ACC112 (cell line): ENCODE measurements around the gene OR52A5.

Source experiments
- H2AFZ ChIP-seq: fragments of 200-600 bp; sonication (generic); one replicate; pipeline ENCODE4 v1.6.0; 2017; ENCODE audit warnings: antibody characterized with exemption, low read length; ENCODE audit not compliant: unreplicated experiment
- H3K27ac ChIP-seq: fragments of 200-600 bp; sonication (generic); 2 replicates; pipeline ENCODE4 v1.5.1; 2014; ENCODE audit warnings: low read depth, mild to moderate bottlenecking, antibody characterized with exemption, low read length, moderate library complexity
- H3K27me3 ChIP-seq: fragments of 200-600 bp; sonication (generic); 2 replicates; pipeline ENCODE4 v1.6.1; 2014; ENCODE audit warnings: mild to moderate bottlenecking, antibody characterized with exemption, low read length, moderate library complexity, mixed read lengths; ENCODE audit not compliant: insufficient read depth
- H3K36me3 ChIP-seq: fragments of 200-600 bp; sonication (generic); 2 replicates; pipeline ENCODE4 v1.6.1; 2016; ENCODE audit warnings: mild to moderate bottlenecking, antibody characterized with exemption, low read length, moderate library complexity, mixed read lengths; ENCODE audit not compliant: insufficient read depth
- H3K4me1 ChIP-seq: fragments of 200-600 bp; sonication (generic); one replicate; pipeline ENCODE4 v1.6.1; 2016; ENCODE audit warnings: low read length, mixed read lengths; ENCODE audit not compliant: insufficient read depth, unreplicated experiment, control insufficient read depth
- H3K4me3 ChIP-seq: fragments of 200-600 bp; sonication (generic); 2 replicates; pipeline ENCODE4 v1.5.1; 2014; ENCODE audit warnings: mild to moderate bottlenecking, low read depth, low read length
- H3K79me2 ChIP-seq: fragments of 200-600 bp; sonication (generic); one replicate; pipeline ENCODE4 v1.6.0; 2016; ENCODE audit warnings: low read length; ENCODE audit not compliant: control insufficient read depth, unreplicated experiment, insufficient read depth

Gene OR52A5

DNA sequence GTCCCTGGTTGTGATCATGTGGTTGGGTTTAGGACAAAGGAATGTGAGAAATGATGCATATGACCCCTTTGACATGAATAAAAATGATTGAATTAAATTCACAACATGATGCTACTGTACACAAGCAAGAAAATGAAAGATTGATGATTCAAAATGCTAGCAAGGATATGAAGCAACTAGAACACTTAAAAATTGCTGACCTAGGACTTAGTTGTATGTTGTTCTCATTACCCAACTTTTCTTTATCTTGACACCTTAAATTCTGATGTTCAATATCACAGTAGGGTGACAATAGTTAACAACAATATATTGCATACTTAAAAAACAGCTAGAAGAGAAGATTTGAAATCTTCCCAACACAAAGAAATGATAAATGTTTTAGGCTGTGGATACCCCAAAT lies 20.6 kb downstream of the OR52A5 start:
- Histone ChIP-seq H2AFZ (no peak overlapping the region), H3K4me3 (no peak overlapping the region), H3K36me3 (no peaks in the 10 kb centered on the region), H3K27me3 (0 out of 2 replicates have a peak, but pooled peaks cover 8% of the 10 kb centered on the region), H3K4me1 (no peaks in the 10 kb centered on the region), H3K79me2 (no peaks in the 10 kb centered on the region), H3K27ac (no peak overlapping the region)

DNA sequence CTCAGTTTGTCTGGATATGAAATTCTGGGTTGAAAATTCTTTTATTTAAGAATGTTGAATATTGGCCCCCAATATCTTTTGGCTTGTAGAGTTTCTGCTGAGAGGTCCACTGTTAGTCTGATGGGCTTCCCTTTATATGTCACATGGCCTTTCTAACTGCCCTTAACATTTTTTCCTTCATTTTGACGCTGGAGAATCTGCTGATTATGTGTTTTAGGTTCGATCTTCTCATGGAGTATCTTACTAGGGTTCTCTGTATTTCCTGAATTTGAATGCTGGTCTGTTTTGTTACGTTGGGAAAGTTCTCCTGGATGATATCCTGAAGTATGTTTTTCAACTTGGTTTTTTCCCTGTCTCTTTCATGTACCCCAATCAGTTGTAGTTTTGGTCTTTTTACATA lies 22.8 kb downstream of the OR52A5 start:
- H3K4me3 ChIP-seq, result no peak overlapping the region
- no peak overlapping the region for H3K27ac ChIP-seq
- H3K27me3 ChIP-seq, result 0 out of 2 replicates have a peak, but pooled peaks cover 8% of the 10 kb centered on the region
- H3K4me1 ChIP-seq, result no peaks in the 10 kb centered on the region
- H3K79me2 ChIP-seq, result no peaks in the 10 kb centered on the region
- H3K36me3 ChIP-seq, result no peaks in the 10 kb centered on the region
- no peak overlapping the region for H2AFZ ChIP-seq

DNA sequence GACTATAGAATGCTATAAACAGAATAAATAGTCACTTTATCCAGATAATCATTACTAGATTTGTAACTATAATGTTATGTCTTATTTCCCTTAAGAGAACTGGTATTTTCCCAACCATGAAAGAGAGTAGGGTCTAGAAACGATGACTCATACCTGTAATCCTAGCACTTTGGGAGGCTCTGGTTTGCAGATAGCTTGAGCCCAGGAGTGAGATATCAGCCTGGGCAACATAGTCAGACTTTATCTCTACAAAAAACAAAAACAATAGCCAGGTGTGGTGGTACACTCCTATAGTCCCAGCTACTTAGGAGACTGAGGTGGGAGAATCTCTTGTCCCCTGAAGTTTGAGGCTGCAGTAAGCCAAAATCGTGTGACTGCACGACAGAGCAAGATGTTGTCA lies 30.9 kb downstream of the OR52A5 start:
- no peaks in the 10 kb centered on the region for H3K79me2 ChIP-seq
- no peak overlapping the region for H2AFZ ChIP-seq
- H3K27ac ChIP-seq, result no peak overlapping the region
- H3K4me3 ChIP-seq, result no peak overlapping the region
- H3K36me3 ChIP-seq, result no peaks in the 10 kb centered on the region
- H3K4me1 ChIP-seq, result no peaks in the 10 kb centered on the region
- H3K27me3 ChIP-seq, result peaks cover 34% of the 10 kb centered on the region

DNA sequence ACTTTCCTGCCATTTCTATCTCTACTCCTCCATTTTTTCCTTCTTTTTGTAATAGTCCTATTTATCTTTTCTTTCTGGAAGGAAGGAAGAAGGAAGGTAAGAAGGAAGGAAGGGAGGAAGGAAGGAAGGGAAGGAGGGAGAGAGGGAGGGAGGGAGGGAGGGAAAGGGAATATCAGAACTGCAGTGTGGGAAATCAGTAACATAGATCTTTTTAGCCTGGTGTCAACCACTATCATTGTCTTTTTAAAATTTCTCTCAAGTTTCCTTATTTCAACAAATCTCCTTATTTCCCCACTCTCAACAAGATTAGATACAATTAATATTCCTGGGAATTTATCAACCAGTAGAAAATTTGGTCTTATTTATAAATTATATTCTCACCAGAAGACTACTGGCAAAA lies 35.1 kb downstream of the OR52A5 start:
- no peak overlapping the region for H3K4me3 ChIP-seq
- no peaks in the 10 kb centered on the region for H3K36me3 ChIP-seq
- H3K79me2 ChIP-seq, result no peaks in the 10 kb centered on the region
- H2AFZ ChIP-seq, result no peak overlapping the region
- H3K4me1 ChIP-seq, result no peaks in the 10 kb centered on the region
- H3K27me3 ChIP-seq, result peaks cover 48% of the 10 kb centered on the region
- H3K27ac ChIP-seq, result no peak overlapping the region

DNA sequence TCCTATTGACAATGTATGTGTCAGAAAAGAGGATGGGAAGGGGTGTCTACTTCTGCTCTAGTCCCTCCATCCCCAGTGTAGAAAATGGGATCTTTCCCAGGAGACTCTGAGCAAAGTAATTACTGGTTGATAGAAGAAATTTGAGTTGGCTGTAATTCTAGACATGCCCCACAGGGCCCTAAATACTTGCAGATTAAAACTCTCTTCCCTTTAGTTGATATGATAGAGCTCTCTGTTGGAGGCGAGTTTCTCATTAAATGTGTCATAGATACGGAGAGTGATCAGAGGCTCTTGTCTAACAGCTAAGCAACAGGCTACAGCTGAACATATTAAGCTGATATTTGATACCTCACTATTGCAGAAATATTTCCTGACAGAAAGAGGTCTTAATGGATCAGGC lies 35.9 kb downstream of the OR52A5 start:
- Histone ChIP-seq H3K27me3 (peaks cover 48% of the 10 kb centered on the region), H2AFZ (no peak overlapping the region), H3K4me1 (no peaks in the 10 kb centered on the region)

DNA sequence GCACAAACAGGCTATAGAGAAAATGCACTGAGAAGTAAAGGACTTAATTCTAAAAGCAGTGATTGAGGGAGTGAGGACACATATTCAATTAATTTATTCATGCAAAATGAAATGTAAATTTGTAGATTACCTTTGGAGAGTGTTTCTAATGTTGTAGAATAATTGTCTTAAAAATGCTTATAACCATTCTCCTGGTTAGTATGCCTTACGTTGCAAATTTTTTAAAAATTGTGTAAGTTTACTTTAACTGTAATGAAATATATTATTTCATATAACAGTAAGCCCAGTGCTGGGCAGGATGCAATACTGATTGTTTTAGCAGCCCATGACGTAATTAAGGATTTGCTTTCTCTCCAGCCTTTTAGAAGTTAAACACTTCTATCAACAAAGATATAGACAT lies 42.1 kb downstream of the OR52A5 start:
- Histone ChIP-seq H3K27ac (no peak overlapping the region), H3K79me2 (no peaks in the 10 kb centered on the region), H3K27me3 (peaks cover 19% of the 10 kb centered on the region; the same call in 1 of the 2 replicates), H3K36me3 (no peaks in the 10 kb centered on the region), H3K4me3 (no peak overlapping the region), H2AFZ (no peak overlapping the region), H3K4me1 (no peaks in the 10 kb centered on the region)

More for the DNA sequence above, 35.9 kb downstream of the OR52A5 start:
- Histone ChIP-seq H3K4me3 (no peak overlapping the region), H3K36me3 (no peaks in the 10 kb centered on the region), H3K79me2 (no peaks in the 10 kb centered on the region), H3K27ac (no peak overlapping the region)

DNA sequence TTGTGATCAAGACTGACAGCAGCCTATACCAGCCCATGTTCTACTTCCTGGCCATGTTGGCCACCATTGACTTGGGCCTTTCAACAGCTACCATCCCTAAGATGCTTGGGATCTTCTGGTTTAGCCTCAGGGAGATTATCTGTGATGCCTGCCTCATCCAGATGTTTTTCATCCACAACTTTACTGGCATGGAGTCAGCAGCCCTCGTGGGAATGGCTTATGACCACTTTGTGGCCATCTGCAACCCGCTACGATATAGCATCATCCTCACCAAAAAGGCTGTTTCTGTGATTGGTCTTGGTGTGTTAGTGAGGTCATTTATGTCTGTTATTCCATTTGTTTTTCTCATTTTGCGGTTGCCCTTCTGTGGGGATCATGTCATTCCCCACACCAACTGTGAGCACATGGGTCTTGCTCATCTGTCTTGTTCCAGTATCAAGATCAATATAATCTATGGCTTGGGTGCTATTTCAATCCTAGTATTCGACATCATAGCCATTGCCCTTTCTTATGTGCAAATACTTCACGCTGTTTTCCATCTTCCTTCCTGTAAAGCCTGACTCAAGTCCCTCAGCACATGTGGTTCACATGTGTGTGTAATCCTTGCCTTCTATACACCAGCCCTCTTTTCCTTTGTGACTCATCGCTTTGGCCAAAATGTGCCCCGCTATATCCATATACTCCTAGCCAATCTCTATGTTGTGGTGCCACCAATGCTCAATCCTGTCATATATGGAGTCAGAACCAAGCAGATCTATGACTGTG lies 45.2 kb downstream of the OR52A5 start:
- Histone ChIP-seq H3K27ac (no peak overlapping the region), H3K27me3 (peaks cover 10% of the 10 kb centered on the region), H3K79me2 (no peaks in the 10 kb centered on the region), H3K4me3 (no peak overlapping the region), H3K4me1 (no peaks in the 10 kb centered on the region), H2AFZ (no peak overlapping the region), H3K36me3 (no peaks in the 10 kb centered on the region)

DNA sequence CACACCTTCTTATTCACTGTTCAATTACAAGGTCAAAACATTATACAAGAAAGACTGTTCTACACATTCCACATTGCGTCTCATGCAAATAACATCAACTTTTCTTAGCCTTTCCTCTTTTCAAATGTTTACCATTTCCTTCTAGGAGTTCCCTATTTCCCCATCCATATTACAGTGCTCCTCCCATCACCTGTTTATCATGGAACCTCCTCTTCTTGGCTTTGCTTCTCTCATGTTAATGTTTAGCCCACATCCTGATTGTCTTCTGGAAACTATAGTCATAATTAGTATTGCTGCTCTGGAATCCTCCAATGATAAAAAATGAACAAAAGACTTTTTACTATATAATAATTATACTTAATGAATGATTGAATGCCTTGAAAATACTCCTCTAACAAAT lies 47.5 kb downstream of the OR52A5 start:
- no peak overlapping the region for H2AFZ ChIP-seq
- H3K79me2 ChIP-seq, result no peaks in the 10 kb centered on the region
- peaks cover 10% of the 10 kb centered on the region for H3K27me3 ChIP-seq
- H3K4me3 ChIP-seq, result no peak overlapping the region
- H3K27ac ChIP-seq, result no peak overlapping the region
- no peaks in the 10 kb centered on the region for H3K36me3 ChIP-seq
- H3K4me1 ChIP-seq, result no peaks in the 10 kb centered on the region

DNA sequence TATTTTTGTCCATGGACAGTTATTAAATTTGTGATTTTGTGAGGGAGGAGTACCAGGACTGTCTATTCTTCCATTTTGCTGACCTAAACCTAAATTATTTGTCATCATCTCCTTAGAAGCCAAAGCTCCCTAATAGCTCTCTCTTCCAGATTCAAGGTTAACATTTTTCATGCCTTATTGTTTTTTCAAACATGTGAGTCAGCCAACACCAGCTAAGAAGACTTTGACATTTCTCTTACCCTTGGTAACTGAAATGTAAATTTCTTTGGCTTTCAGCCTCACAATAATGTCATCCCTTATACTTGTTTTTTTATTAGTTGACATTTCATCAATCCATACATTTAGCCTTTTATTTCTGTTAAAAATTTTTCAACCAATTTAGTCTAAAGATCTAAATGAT lies 49.6 kb downstream of the OR52A5 start:
- no peaks in the 10 kb centered on the region for H3K79me2 ChIP-seq
- no peak overlapping the region for H3K4me3 ChIP-seq
- no peaks in the 10 kb centered on the region for H3K4me1 ChIP-seq
- no peak overlapping the region for H2AFZ ChIP-seq
- H3K27me3 ChIP-seq, result peaks cover 23% of the 10 kb centered on the region
- no peaks in the 10 kb centered on the region for H3K36me3 ChIP-seq
- H3K27ac ChIP-seq, result no peak overlapping the region

DNA sequence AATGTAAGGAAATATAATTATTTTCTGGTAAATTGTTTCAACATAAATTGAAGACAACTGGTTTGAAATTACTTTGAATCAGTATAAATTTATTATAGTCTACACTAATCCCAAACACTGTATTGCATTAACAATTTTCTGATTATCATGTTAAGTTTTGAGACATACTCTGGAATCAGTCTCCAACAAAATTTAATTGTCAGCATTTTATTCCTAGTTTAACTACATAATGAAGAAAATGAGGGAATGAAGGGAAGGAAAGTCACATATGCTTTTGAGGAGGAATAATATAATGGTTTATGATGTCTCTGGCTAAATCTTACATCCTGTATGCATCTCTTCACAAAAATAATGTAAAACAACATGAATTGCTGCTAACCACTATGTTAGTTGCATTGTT lies 54.6 kb downstream of the OR52A5 start:
- Histone ChIP-seq H3K27ac (no peak overlapping the region), H3K4me1 (no peaks in the 10 kb centered on the region), H2AFZ (no peak overlapping the region), H3K36me3 (no peaks in the 10 kb centered on the region), H3K4me3 (no peak overlapping the region), H3K27me3 (peaks cover 14% of the 10 kb centered on the region), H3K79me2 (no peaks in the 10 kb centered on the region)

DNA sequence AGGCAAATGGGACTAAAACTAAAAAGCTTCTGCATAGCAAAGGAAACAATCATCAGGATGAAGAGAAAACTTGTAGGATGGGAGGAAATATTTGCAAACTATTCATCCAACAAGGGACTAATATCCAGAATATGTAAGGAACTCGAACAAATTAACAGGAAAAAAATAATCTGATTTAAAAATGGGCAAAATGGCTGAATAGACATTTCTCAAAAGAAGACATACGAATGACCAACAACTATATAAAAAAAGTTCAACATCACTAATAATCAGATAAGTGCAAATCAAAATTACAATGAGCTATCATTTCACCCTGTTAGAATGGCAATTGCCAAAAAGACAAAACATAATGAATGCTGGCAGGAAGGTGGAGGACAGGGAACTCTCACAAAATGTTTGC lies 56.8 kb downstream of the OR52A5 start:
- no peaks in the 10 kb centered on the region for H3K4me1 ChIP-seq
- no peaks in the 10 kb centered on the region for H3K79me2 ChIP-seq
- H3K4me3 ChIP-seq, result no peak overlapping the region
- no peak overlapping the region for H3K27ac ChIP-seq
- peaks cover 14% of the 10 kb centered on the region for H3K27me3 ChIP-seq
- H2AFZ ChIP-seq, result no peak overlapping the region
- H3K36me3 ChIP-seq, result no peaks in the 10 kb centered on the region
